ENCODE results near the gene ATP11B. TPM values are rescaled to one million over a fixed set of nuclear protein-coding genes. Genes with fewer than 3 reads are reported as not detected.

The ATP11B gene
- total RNA-seq, 6 donors from 2014 or later: 56.4 to 102 (median 83.2) TPM

- Histone ChIP-seq H3K9me3 (no peaks in the 10 kb centered on the region), H3K27me3 (no peaks in the 10 kb centered on the region), H3K4me1 (no peaks in the 10 kb centered on the region), H3K27ac (no peak overlapping the region), H3K36me3 (peaks cover 5 to 36% (median 19%) of the 10 kb centered on the region in 4 donors), H3K4me3 (no peak overlapping the region)
- peak in 1 of 2 donors; percentile 23 for ATAC-seq (ENCODE audit: low FRiP score in 2 of 2)
- TF ChIP-seq POLR2A (IDR thresholded peaks at IDR 0.05) (no peak), POLR2AphosphoS5 (IDR thresholded peaks at IDR 0.05) (no peak), CTCF (IDR thresholded peaks at IDR 0.05) (no peak), EP300 (IDR thresholded peaks at IDR 0.05) (no peak)
- DNase-seq: no peak
Measured at GRCh38 chr3:182947888-182948287, 154.6 kb downstream of the ATP11B start.

- no peaks in the 10 kb centered on the region for H3K9me3 ChIP-seq
- WGBS, 2 donors: 80 to 90% methylated on average over 5 of the region's 5 CpGs
- peaks cover 5 to 36% (median 19%) of the 10 kb centered on the region in 4 donors for H3K36me3 ChIP-seq
- no peaks in the 10 kb centered on the region for H3K4me1 ChIP-seq
- no peaks in the 10 kb centered on the region for H3K27me3 ChIP-seq
- no peak overlapping the region for H3K27ac ChIP-seq
- no peak for DNase-seq
- TF ChIP-seq EP300 (IDR thresholded peaks at IDR 0.05) (no peak), CTCF (IDR thresholded peaks at IDR 0.05) (no peak), POLR2A (IDR thresholded peaks at IDR 0.05) (no peak), POLR2AphosphoS5 (IDR thresholded peaks at IDR 0.05) (no peak)
- ATAC-seq (ENCODE audit: low FRiP score in 2 of 2): no peak
- H3K4me3 ChIP-seq: no peak overlapping the region
Measured at GRCh38 chr3:182948305-182948704, 155.0 kb downstream of the ATP11B start.

- Histone ChIP-seq H3K36me3 (peaks cover 5 to 31% (median 16%) of the 10 kb centered on the region in 4 donors), H3K27ac (no peak overlapping the region), H3K27me3 (no peaks in the 10 kb centered on the region), H3K9me3 (no peaks in the 10 kb centered on the region), H3K4me3 (no peak overlapping the region), H3K4me1 (no peaks in the 10 kb centered on the region)
- TF ChIP-seq POLR2A (IDR thresholded peaks at IDR 0.05) (no peak), EP300 (IDR thresholded peaks at IDR 0.05) (no peak), POLR2AphosphoS5 (IDR thresholded peaks at IDR 0.05) (no peak), CTCF (IDR thresholded peaks at IDR 0.05) (no peak)
- WGBS, 2 donors: 92 to 100% methylated on average over 1 of the region's 1 CpG
- DNase-seq (no peak), ATAC-seq (ENCODE audit: low FRiP score in 2 of 2) (no peak)
Measured at GRCh38 chr3:182949688-182950087, 156.4 kb downstream of the ATP11B start.

DNA sequence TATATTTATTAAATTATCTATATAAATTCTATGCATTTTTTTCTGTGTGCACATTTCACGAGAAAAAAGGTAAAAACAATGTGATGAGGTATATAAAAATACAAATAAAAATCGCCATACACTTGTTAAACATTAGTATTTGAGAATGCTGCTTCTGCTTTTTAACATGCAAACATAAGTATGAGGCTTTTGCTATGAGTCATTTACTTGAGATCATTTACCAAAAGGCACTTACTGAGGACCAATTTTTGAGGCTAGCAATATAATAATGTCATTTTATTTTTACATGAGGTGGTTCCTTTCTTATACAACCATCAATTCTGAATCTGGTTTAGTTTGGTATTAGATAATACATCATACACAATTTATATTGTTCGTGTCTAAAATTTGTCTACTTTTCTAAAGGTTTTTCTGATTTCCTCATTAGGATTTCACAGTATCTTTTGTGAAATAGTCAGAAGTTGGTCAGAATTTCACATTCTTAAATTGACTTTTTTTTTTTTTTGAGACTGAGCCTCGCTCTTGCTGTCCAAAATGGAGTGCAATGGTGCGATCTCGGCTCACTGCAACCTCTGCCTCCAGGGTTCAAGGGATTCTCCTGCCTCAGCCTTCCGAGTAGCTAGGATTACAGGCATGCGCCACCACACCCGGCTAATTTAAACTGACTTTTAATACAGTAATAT lies 161.4 kb downstream of the ATP11B start:
- 76 to 82% methylated on average over 9 of the region's 9 CpGs for WGBS, 2 donors
- no peak for DNase-seq
- no peak for ATAC-seq (ENCODE audit: low FRiP score in 2 of 2)

More for the DNA sequence above, 161.4 kb downstream of the ATP11B start:
- Histone ChIP-seq H3K4me1 (no peaks in the 10 kb centered on the region), H3K27me3 (no peaks in the 10 kb centered on the region), H3K4me3 (no peak overlapping the region), H3K9me3 (no peaks in the 10 kb centered on the region), H3K27ac (no peak overlapping the region), H3K36me3 (peaks cover 0 to 14% (median 4%) of the 10 kb centered on the region in 4 donors)
- no peak for TF ChIP-seq POLR2A (IDR thresholded peaks at IDR 0.05)
- no peak for TF ChIP-seq POLR2AphosphoS5 (IDR thresholded peaks at IDR 0.05)
- TF ChIP-seq EP300 (IDR thresholded peaks at IDR 0.05): no peak
- TF ChIP-seq CTCF (IDR thresholded peaks at IDR 0.05): no peak
